Stimulated activated CD4-positive, alpha-beta T cell treated with anti-CD3 and anti-CD28 coated beads, Interleukin-4, amount 100 ng/mL, for 24 hours (primary cell): Measurements from ENCODE around the gene LCMT2.
"Not testable (repeated sequence)": the region's sequence is repeated elsewhere in the genome, so short reads cannot be mapped to it uniquely, and the experiment has no call there.

ENCODE experiments used
- DNase-seq: peaks from one replicate; pipeline ENCODE4 v3.0.0-alpha.2; 2020

The LCMT2 gene

GRCh38 chr15:43312378-43312777 lies 18.0 kb downstream of the LCMT2 start:
- no peak for DNase-seq

DNA sequence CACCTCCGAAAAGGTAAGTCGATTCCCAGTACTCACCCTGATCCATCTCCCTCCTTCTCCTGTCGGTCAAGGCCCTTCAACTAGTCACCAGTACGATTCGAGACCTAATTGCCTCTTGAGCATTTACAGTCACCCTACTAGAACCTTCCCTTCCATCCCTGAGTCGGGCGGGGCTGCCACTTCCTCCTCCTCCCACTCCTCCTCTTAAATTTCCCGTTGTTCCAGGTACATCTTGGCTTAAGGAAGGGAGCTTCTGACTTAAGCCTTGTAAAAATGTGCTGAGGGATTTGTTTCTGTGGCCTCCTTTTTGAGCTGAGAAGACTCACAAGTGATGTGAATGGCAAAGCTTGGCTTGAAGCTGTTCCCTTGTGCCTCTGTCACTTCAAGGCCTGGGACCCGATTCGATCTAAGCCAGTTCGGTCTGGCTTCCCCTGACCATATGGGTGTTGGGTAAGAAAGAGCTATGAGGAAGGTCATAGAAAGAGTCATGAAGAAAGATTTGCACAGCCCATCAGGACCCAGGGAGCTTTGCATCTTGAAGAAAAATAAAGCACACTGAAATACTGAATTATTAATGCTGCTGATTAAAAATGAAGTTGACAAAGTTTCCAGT lies 28.1 kb downstream of the LCMT2 start, which contains the start of gene TGM7:
TGM7 (minus strand) TSS at position 51 of the 613 bp plus-strand sequence.
- DNase-seq, result no peak

GRCh38 chr15:43299884-43300283 lies 30.5 kb downstream of the LCMT2 start:
- DNase-seq, result no peak

GRCh38 chr15:43299411-43299810 lies 31.0 kb downstream of the LCMT2 start:
- DNase-seq, result no peak

DNA sequence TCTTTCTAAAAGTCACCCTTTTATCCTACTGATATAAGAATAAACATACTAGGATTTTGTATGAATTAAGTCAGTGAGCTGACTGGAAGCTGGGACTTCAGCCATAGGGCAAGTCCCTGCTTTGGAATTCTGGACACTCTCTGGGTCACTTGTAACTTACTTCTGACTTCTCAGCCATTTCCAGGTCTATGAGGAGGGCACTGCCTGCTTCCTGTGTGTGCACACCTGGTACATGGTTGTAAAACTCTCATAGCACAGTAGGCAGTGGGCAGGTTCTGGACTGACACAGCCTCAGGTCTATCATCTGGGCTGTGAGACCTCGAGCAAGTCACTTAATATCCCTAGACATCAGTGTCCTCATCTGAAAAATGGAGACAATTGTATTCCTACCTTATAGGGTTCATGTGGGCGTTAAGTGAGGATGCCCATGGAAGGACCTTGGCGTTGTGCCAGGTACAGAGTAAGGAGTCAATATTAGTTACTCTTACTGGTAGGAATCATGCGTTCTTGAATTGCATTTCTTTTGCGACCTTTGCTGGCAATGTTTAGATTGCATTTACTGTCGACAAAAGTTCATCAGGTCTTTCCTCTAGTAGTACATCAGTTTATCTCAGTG lies 36.2 kb downstream of the LCMT2 start:
- DNase-seq, result no peak

GRCh38 chr15:43293432-43293831 lies 36.9 kb downstream of the LCMT2 start:
- no peak for DNase-seq

GRCh38 chr15:43292375-43293078 lies 37.8 kb downstream of the LCMT2 start:
- DNase-seq, result no peak

DNA sequence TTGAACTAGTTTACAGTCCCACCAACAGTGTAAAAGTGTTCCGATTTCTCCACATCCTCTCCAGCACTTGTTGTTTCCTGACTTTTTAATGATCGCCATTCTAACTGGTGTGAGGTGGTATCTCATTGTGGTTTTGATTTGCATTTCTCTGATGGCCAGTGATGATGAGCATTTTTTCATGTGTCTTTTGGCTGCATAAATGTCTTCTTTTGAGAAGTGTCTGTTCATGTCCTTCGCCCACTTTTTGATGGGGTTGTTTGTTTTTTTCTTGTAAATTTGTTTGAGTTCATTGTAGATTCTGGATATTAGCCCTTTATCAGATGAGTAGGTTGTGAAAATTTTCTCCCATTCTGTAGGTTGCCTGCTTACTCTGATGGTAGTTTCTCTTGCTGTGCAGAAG lies 40.7 kb downstream of the LCMT2 start:
- DNase-seq, result not testable (repeated sequence)

GRCh38 chr15:43287254-43287653 lies 43.1 kb downstream of the LCMT2 start:
- DNase-seq, result no peak

DNA sequence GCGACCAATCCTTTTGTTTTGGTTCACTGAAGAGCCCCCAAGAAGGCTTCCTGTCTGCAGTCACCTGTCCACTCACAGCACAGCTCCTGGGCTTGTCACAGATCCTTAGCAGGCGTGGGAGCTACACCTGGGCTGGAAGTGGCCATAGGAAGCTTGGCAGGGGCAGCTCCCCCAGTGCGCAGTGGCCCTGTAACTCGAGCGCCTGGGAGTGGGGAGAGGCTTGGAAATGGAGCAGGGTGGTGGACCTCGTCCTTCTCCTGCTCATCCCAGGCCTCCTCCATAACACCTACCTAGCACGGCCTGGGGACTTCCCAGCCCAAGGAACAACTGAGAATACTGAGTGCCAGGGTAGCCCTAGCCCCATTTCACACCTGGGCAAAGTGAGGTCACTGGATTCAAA lies 44.3 kb downstream of the LCMT2 start:
- no peak for DNase-seq

- peak; percentile 64 for DNase-seq
Observed at GRCh38 chr15:43285609-43286037, 44.8 kb downstream of the LCMT2 start.

DNA sequence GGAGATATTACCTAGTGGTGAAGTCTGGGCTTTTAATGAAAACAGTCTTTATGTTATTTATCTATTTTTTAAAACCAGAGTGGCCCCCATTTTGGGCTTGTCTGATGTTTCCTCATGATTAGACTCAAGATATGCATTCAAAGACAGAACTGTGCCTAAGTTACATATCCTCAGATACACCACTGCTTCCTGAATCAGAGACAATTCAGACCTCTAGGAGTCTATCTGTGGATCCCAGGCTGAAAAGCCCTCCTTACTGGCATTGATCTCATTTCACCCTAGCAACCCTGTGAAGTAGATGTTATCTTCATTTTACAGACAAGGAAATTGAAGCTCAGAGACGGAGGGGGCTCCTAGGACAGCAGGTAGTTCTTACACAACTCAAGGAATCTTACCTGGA lies 46.8 kb downstream of the LCMT2 start:
- DNase-seq, result no peak

DNA sequence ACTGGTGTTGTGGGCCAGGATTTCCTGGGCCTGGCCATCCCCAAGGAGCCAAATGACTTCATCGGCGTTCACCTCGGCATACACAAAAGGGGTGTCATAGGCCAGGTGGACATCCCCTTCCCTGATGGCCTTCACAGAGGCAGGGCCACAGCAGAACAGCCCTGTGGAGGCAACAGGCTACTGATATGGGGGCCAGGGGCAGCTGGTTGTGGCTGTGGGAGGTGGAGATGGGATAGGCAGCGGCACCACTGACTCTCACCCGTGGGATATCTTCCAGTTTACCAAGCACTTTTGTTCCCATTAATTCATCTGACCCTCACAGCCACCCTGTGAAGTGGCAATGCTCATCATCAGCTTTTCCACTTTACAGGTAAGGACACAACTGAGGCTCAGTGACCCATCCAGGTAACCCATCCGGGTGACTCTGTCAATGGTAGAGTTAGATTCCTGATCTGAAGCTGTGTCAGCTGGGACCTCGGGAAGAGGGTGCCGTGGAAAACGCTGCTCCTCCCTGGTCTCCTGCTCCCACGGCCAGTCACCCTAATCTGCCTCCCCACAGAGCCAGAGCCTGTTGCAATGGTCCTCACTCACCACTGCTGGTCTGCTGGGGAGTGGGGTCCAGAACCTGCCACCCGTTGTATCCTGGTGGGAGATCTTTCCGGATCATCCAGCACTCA lies 48.3 kb downstream of the LCMT2 start:
- DNase-seq, result no peak

DNA sequence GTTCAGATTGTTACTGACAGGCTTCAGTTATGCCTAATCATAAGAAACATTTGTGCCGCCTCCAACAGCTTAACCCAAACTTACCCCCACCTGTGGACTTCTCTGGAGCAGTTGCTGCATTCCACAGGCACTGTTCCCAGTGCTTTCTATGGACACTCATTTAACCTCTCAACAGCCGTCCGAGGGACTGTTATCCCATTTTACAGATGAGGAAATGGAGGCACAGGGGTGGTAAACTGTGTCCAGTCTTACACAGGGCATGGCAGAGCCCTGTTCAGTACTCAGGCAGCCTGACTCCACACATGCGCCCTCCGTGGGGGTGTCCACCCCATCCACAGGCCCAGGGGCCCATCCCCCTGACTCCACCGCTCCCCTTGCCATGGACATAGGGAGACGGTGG lies 49.4 kb downstream of the LCMT2 start:
- DNase-seq, result no peak

DNA sequence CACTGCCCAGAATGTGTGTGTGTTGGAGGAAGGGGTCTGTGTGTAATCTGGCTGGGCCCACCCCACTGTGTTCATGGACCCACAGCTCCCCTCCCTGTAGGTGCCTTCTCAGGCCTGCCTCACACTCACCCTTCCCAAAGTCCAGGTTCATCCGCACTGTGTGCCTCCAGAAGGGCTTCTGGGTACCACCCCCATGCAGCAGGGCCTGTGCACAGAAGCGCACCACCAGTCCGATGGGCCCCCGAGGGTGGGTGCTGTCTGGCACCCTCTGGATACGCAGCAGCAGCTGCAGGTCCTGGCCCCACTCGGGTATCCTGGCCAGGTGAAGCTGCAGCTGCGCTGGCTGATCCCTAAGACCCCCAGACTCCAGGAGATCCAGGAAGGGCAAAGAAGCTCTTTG lies 50.9 kb downstream of the LCMT2 start:
- no peak for DNase-seq

- no peak for DNase-seq
Observed at GRCh38 chr15:43278869-43279268, 51.5 kb downstream of the LCMT2 start.

DNA sequence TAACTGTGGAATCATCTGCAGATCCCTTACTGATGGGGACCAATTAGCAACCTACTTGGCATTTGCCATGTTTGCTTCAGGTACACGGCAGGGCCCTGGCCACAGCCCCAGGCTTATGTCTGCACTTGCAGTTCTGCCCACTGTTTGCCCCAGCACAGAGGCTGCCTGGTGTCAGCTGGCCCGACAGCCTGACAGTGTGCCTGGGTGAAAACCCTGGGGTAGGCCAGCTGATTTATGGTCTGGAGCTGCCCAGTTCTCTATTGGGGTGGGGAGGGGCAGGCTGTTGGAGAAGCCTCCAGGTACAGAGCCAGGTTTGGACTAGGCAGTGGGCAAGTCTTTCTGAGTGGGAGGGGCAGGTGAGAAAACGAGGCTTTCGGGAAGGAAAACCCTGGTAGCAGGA lies 52.5 kb downstream of the LCMT2 start:
- no peak for DNase-seq

DNA sequence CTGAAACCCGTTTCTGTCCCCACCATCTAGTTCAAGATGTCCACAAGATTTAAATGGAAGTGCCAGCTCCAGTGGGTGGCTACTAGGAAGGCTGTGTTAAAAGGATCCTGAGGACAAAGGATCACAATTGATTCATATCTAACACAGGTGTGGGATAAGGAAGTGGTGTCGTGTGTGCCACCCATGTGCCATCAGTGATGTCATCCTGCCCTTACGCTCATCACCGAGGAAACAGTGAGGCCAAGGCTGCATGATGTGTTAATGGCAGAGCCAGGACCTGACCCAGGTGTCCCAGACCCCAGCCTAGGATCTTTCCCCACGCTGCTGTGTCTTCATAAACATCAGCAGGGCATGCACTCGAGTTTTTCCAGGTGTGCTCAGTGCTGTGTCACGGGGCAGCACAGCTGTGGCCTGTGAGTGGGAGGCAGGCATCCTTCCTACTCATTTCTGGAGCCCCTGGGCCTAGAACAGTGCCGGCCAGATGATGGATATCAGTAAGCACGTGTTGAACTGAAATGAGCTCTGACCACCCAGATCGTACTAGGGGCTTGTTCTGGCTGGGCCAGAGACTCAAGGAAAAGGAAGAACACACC lies 53.0 kb downstream of the LCMT2 start:
- no peak for DNase-seq

DNA sequence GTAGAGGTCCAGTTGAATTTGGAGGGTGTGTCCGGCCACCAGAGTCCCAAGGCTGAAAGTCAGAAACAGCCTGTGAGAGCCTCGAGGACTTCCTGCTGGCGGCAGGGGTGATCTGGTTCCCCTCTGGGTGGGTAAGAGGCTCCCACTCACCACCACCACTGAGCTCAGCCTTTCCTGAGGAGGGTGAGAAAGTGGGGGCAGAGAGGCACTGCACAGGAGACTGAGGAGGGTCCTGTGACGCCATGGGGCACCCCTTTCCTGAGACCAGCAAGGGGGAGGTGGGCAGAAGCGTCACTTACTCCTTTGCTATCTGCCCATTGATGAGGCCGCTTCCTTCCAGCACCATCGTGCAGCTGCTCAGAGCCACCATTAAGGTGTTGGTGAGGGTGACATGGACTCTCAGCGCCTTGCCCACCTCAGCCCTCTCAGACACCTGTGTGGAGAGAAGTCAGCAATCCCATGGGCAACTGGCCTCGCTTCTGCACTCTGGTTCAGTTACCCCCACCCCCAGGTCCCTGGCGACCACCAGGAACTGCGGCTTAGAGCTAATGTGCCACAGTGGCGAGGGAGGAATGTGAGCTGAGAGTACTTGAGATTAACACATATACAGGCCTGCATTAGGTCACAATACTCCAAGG lies 53.7 kb downstream of the LCMT2 start:
- DNase-seq, result no peak

DNA sequence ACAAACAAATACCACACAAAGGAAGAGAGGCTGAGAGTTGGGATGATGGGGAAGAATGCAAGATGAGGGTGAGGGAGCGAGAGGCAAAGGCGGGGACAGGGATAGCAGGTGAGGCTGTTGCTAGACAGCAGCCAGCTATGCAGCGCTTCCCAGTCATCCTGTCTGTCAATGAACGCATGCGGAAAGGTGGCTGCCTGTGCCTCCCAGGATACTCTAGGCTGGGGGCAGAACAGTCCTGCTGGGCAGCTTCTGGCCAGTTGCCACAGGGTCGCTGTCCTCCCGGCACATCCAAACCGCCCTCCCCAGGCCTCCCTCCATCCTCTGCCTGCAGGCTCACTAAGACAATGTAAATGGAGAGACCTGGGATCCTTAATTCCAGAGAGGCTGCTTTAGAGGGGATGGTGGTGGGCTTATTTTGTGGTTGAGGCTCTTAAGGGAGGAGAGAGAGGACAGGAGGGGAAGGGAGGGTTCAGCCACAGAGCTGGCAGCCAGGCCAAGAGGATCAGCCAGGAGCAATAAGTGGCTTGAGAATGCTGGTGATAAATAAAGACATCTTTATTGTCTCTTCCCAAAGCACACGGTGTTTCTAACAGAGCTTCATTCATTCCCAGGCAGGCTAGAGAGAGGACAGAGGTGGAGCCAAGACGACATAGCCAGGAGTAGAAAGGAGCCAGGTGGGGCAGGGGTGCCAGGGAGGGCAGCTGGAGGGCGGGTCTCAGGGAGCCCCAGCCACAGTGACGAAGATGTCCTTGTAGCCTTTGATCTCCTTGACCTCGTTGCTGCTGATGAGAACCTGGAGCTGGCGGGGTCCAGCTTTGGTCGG lies 54.4 kb downstream of the LCMT2 start:
- no peak for DNase-seq

GRCh38 chr15:43274136-43274535 lies 56.2 kb downstream of the LCMT2 start:
- no peak for DNase-seq
